ENCODE measurements around the gene REC8. TPM values are rescaled to one million over a fixed set of nuclear protein-coding genes. Genes with fewer than 3 reads are reported as not detected.

The REC8 gene
- polyA plus RNA-seq, 1 donor from 2014 or later: 12.5 TPM

- H3K27me3 Mint-ChIP-seq: no peaks in the 10 kb centered on the region
- H3K4me3 Mint-ChIP-seq: peak overlapping the region in 1 of 4 donors; percentile 35
- H3K9me3 Mint-ChIP-seq: no peaks in the 10 kb centered on the region
- peak overlapping the region in 2 of 3 donors; percentile 28 to 80 for H3K27ac Mint-ChIP-seq
- no peaks in the 10 kb centered on the region for H3K4me1 Mint-ChIP-seq
- H3K36me3 Mint-ChIP-seq: peaks cover 1% of the 10 kb centered on the region
These were observed 8.3 kb downstream of the REC8 start for GRCh38 chr14:24179961-24180796.

GRCh38 chr14:24181371-24182077 lies 9.6 kb downstream of the REC8 start:
- H3K36me3 Mint-ChIP-seq: peaks cover 3% of the 10 kb centered on the region
- H3K4me1 Mint-ChIP-seq: no peaks in the 10 kb centered on the region
- no peaks in the 10 kb centered on the region for H3K9me3 Mint-ChIP-seq
- H3K4me3 Mint-ChIP-seq: no peak overlapping the region
- no peaks in the 10 kb centered on the region for H3K27me3 Mint-ChIP-seq
- peak overlapping the region in 1 of 3 donors; percentile 80 for H3K27ac Mint-ChIP-seq

- Mint-ChIP-seq H3K9me3 (no peaks in the 10 kb centered on the region), H3K27me3 (no peaks in the 10 kb centered on the region), H3K27ac (peak overlapping the region in 2 of 3 donors; percentile 16 to 67), H3K4me3 (no peak overlapping the region), H3K4me1 (peaks cover 0 to 3% (median 0%) of the 10 kb centered on the region in 3 donors), H3K36me3 (peaks cover 1% of the 10 kb centered on the region)
These were observed 10.4 kb downstream of the REC8 start for GRCh38 chr14:24182110-24182882.

GRCh38 chr14:24183014-24183481 lies 11.2 kb downstream of the REC8 start:
- H3K4me3 Mint-ChIP-seq: no peak overlapping the region
- peak overlapping the region in 2 of 3 donors; percentile 39 to 45 for H3K27ac Mint-ChIP-seq
- peaks cover 1% of the 10 kb centered on the region for H3K36me3 Mint-ChIP-seq
- H3K27me3 Mint-ChIP-seq: no peaks in the 10 kb centered on the region
- H3K4me1 Mint-ChIP-seq: peaks cover 0 to 9% (median 4%) of the 10 kb centered on the region in 3 donors
- no peaks in the 10 kb centered on the region for H3K9me3 Mint-ChIP-seq

- H3K9me3 Mint-ChIP-seq: no peaks in the 10 kb centered on the region
- H3K27ac Mint-ChIP-seq: peak overlapping the region in 1 of 3 donors; percentile 84
- H3K4me3 Mint-ChIP-seq: peak overlapping the region in 1 of 4 donors; percentile 17
- peaks cover 1% of the 10 kb centered on the region for H3K36me3 Mint-ChIP-seq
- peaks cover 10 to 12% (median 10%) of the 10 kb centered on the region in 3 donors for H3K4me1 Mint-ChIP-seq
- no peaks in the 10 kb centered on the region for H3K27me3 Mint-ChIP-seq
These were observed 12.5 kb downstream of the REC8 start for GRCh38 chr14:24184104-24184970.

- Mint-ChIP-seq H3K9me3 (no peaks in the 10 kb centered on the region), H3K27me3 (no peaks in the 10 kb centered on the region), H3K36me3 (peaks cover 1% of the 10 kb centered on the region), H3K4me1 (peaks cover 11 to 13% (median 13%) of the 10 kb centered on the region in 3 donors), H3K4me3 (no peak overlapping the region), H3K27ac (peak overlapping the region in 1 of 3 donors; percentile 84)
These were observed 13.1 kb downstream of the REC8 start for GRCh38 chr14:24185026-24185425.

- Mint-ChIP-seq H3K9me3 (no peaks in the 10 kb centered on the region), H3K27ac (peak overlapping the region in 1 of 3 donors; percentile 84), H3K27me3 (no peaks in the 10 kb centered on the region), H3K4me3 (no peak overlapping the region), H3K36me3 (peaks cover 1% of the 10 kb centered on the region), H3K4me1 (peaks cover 11 to 14% (median 13%) of the 10 kb centered on the region in 3 donors)
These were observed 13.9 kb downstream of the REC8 start for GRCh38 chr14:24185741-24186140.

- H3K27me3 Mint-ChIP-seq: no peaks in the 10 kb centered on the region
- H3K36me3 Mint-ChIP-seq: peaks cover 1% of the 10 kb centered on the region
- H3K4me3 Mint-ChIP-seq: peak overlapping the region; percentile 34 to 100 (median 79)
These were observed 15.1 kb downstream of the REC8 start for GRCh38 chr14:24186831-24187538.

GRCh38 chr14:24187539-24187915 lies 15.6 kb downstream of the REC8 start:
- peaks cover 15 to 17% (median 16%) of the 10 kb centered on the region in 3 donors for H3K4me1 Mint-ChIP-seq
- peak overlapping the region; percentile 84 to 100 (median 94) for H3K4me3 Mint-ChIP-seq
- H3K36me3 Mint-ChIP-seq: peaks cover 1% of the 10 kb centered on the region
- no peaks in the 10 kb centered on the region for H3K9me3 Mint-ChIP-seq
- no peaks in the 10 kb centered on the region for H3K27me3 Mint-ChIP-seq
- peak overlapping the region in 2 of 3 donors; percentile 88 to 99 for H3K27ac Mint-ChIP-seq

More at GRCh38 chr14:24186831-24187538, 15.1 kb downstream of the REC8 start:
- no peaks in the 10 kb centered on the region for H3K9me3 Mint-ChIP-seq
- H3K4me1 Mint-ChIP-seq: peaks cover 11 to 14% (median 13%) of the 10 kb centered on the region in 3 donors
- peak overlapping the region in 2 of 3 donors; percentile 96 to 99 for H3K27ac Mint-ChIP-seq

- H3K4me1 Mint-ChIP-seq: peaks cover 16 to 18% (median 17%) of the 10 kb centered on the region in 3 donors
- no peaks in the 10 kb centered on the region for H3K9me3 Mint-ChIP-seq
- H3K27me3 Mint-ChIP-seq: no peaks in the 10 kb centered on the region
- H3K36me3 Mint-ChIP-seq: peaks cover 1% of the 10 kb centered on the region
- H3K4me3 Mint-ChIP-seq: peak within 1 kb of the TSS; percentile 90 to 100 (median 96)
- H3K27ac Mint-ChIP-seq: peak within 1 kb of the TSS; percentile 88 to 99 (median 95)
These were observed 16.6 kb downstream of the REC8 start, which contains the start of gene IPO4 for GRCh38 chr14:24188251-24189058. TSS of gene IPO4 (minus strand) at chr14:24188816. CDS start at chr14:24188787, 29 bp downstream.

- no peaks in the 10 kb centered on the region for H3K27me3 Mint-ChIP-seq
- peaks cover 1% of the 10 kb centered on the region for H3K36me3 Mint-ChIP-seq
- H3K4me3 Mint-ChIP-seq: peak overlapping the region; percentile 90 to 100 (median 96)
- no peaks in the 10 kb centered on the region for H3K9me3 Mint-ChIP-seq
- peaks cover 18 to 19% (median 18%) of the 10 kb centered on the region in 3 donors for H3K4me1 Mint-ChIP-seq
- H3K27ac Mint-ChIP-seq: peak overlapping the region; percentile 88 to 99 (median 95)
These were observed 17.1 kb downstream of the REC8 start for GRCh38 chr14:24189059-24189375.

GRCh38 chr14:24189460-24189859 lies 17.6 kb downstream of the REC8 start:
- H3K4me3 Mint-ChIP-seq: peak overlapping the region in 2 of 4 donors; percentile 48 to 100
- no peaks in the 10 kb centered on the region for H3K27me3 Mint-ChIP-seq
- peaks cover 1% of the 10 kb centered on the region for H3K36me3 Mint-ChIP-seq
- H3K9me3 Mint-ChIP-seq: no peaks in the 10 kb centered on the region
- H3K4me1 Mint-ChIP-seq: peaks cover 22 to 24% (median 23%) of the 10 kb centered on the region in 3 donors
- peak overlapping the region; percentile 88 to 99 (median 95) for H3K27ac Mint-ChIP-seq
